Right ventricle myocardium superior (tissue), 1 donor: ENCODE results near the gene UNC119. TPM values are rescaled to one million over a fixed set of nuclear protein-coding genes. Genes with fewer than 3 reads are reported as not detected.

ENCODE experiments used
- ATAC-seq: fragments of 200-7000 bp; cut with Tn5 transposase; one replicate; pipeline ENCODE4 v1.9.1; 2020; ENCODE audit warnings: mild to moderate bottlenecking; ENCODE audit not compliant: poor library complexity
- DNase-seq: peaks from one replicate; pipeline ENCODE4 v3.0.0-alpha.2; 2020
- intact Hi-C: fragments of 100-400 bp; cut with DNase I; formaldehyde crosslinking; loops from one replicate; pipeline ENCODE4 v1.11.2; 2022
- total RNA-seq: library from RNA; stranded (reverse); fragmentation: NEBNext Ultra II Directional; extraction: Animal tissue kit (Norgen Biotek cat#: 25700); gene quantifications from one replicate; pipeline ENCODE4 v1.2.1, GENCODE V29; 2021
- donor health status: DM: no; HTN: yes; CAD: no; lungs with severe emphysema.

The UNC119 gene
- total RNA-seq, 1 donor from 2014 or later = 22.6 TPM

GRCh38 chr17:28509789-28510188 is 42.6 kb downstream of the UNC119 start:
- DNase-seq (peak; percentile 30), ATAC-seq (no peak)
- intact Hi-C loops = no loop called here

DNA sequence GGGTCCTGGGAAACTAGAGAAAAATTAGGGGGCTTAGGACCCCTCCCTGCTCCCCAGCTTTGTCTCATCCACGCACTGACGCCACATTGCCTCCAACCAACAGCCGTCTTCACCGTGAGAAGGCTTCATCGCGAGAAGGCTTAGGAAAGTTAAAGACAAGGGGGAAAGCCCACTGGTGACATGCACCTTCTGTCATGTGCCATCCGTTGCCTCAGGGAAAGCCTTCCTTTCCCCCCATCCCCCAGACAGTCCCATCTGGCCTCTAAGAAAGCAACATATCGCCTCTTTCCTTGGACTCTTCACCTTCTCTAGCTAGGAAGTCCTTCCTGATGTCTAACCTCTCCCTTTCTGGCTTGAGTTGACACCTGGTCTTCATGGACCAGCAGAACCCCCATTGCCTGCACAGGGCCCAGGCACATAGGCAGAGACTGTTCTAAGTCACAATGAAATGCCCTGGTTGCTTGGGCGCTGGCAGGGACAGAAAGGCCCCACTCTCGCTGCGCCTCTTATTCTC is 44.2 kb downstream of the UNC119 start:
- DNase-seq (no peak), ATAC-seq (no peak)
- intact Hi-C loops = no loop called here

DNA sequence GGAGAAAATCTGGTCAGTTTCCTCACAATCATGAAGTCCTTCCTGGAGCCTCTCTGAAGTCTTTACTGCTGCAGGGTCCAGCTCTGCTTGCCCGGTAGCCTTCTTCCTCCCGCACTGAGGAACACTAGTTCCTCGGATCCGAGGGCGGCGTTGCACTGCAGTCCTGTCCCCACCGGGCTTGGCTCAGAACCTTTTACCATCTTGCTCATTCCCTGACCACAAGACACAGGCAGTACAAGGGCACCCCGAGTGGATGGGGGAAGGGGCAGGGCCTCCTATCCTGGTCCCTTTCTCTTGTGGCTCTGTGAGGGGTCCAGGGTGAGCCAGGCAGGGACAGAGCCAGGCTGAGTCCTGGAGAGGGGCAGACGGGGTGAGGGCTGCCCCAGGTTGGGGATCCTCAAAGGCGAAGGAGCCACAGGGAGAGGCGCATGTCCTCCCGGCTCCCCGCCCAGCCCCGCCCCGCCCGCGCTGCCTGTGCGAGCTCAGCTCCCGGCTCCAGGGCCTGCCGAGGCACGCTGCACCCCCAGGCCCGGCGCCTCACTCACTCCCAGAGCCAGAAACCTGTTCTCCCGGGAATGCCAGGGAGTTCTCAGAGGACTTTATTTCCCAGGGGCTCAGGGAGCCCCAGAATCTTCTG is 44.7 kb downstream of the UNC119 start:
- ATAC-seq (no peak), DNase-seq (no peak)
- intact Hi-C loops = no loop called here

- DNase-seq (no peak), ATAC-seq (no peak)
- intact Hi-C loops = no loop called here
Measured at GRCh38 chr17:28506763-28507487, 45.5 kb downstream of the UNC119 start.

DNA sequence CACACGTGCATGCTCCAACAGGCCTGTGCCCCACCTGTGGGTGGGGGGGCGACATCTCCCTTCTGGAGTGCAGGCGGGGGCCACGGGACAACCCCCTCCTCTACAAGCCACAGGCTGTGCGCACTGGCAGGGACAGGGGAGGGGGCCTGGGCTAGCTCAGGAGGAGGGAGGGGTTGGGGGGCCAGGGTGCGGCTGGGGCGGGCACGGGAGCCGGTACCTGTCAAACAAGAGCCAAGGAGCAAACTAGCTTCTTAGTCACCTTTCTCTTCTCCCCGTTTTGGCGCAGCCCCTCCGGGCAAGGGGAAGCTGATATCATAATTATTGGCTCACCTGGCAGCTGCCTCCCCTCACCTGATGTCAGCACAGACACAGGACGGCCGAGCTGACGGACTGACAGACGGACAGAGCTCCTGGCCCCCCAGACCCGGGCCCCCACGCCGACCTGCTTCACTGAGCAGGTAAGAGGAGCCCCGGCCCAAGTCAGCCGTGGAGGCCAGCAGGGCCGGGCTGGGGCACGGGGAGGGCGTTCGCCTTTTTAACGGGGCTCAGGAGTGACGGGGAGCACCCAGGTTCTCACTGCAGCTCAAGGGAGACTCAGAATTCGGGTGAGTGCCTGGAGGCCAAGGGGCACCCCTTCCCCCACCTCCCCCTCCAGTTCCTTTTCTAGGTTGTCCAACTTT is 46.3 kb downstream of the UNC119 start, which contains the start of gene FOXN1:
FOXN1 (plus strand) TSS at position 363 of the 680 bp plus-strand sequence. CDS start 17,622 bp downstream, outside the sequence.
- ATAC-seq = no peak
- intact Hi-C loops = no loop called here
- no peak for DNase-seq

DNA sequence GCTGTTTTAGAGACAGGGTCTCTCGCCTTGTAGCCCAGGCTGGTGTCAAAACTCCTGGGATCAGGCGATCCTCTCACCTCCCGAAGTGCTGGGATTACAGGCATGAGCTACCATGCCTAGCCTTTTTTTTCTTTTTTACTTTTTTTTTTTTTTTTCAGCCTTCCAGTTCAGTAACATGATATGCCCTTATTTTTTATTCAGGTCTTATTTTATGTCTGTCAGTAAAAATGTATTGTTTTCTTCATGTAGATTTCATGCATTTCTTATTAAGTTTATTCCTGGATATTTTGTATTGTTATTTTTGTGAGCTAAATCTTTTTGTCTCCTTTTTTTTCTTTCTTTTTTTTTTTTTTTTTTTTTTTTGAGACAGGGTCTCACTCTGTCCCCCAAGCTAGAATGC is 49.0 kb downstream of the UNC119 start:
- DNase-seq (no peak), ATAC-seq (no peak)
- intact Hi-C loops = no loop called here

- ATAC-seq (no peak), DNase-seq (no peak)
- intact Hi-C loops = no loop called here
Measured at GRCh38 chr17:28501421-28502284, 50.8 kb downstream of the UNC119 start.

- DNase-seq (no peak), ATAC-seq (peak; percentile 31)
- intact Hi-C loops = no loop called here
Measured at GRCh38 chr17:28500712-28501379, 51.6 kb downstream of the UNC119 start.

GRCh38 chr17:28499684-28500357 is 52.6 kb downstream of the UNC119 start:
- DNase-seq = no peak
- intact Hi-C loops = loop anchor here (5.0 kb wide), 1 partner anchor 112 kb away; the partner anchor contains the start of gene RSKR

GRCh38 chr17:28499364-28499664 is 53.1 kb downstream of the UNC119 start:
- ATAC-seq (no peak), DNase-seq (no peak)
- intact Hi-C loops = loop anchor here (5.0 kb wide), 1 partner anchor 113 kb away; the partner anchor contains the start of gene RSKR

More at GRCh38 chr17:28499684-28500357, 52.6 kb downstream of the UNC119 start:
- no peak for ATAC-seq

- DNase-seq (no peak), ATAC-seq (no peak)
- intact Hi-C loops = loop anchor here (5.0 kb wide), 1 partner anchor 113 kb away; the partner anchor contains the start of gene RSKR
Measured at GRCh38 chr17:28498652-28499363, 53.6 kb downstream of the UNC119 start.

DNA sequence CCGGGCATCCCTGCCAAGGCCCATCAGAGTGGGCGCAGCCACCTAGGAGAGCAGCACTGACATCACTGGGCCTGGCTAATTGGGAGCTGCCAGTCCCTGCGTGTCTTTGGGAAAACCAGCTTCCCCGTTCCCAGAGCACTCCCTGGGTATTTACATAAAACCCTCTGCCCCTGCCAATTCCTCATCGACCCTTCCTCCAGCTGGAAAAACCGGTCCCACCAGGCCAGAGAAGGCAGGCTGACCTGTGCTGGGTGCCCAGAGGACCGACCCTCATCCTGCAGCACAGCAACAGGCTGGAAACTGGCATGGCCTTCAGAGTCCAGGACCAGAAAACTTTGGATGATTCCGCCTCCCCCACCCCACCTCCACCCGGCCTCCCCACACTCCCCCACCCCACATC is 54.5 kb downstream of the UNC119 start:
- intact Hi-C loops = loop anchor here (5.0 kb wide), 1 partner anchor 114 kb away; the partner anchor contains the start of gene RSKR
- ATAC-seq (no peak), DNase-seq (no peak)

Other genes starting within 250 kb of the UNC119 start
- gene TMEM97, start 233.4 kb downstream of the UNC119 start, total RNA-seq = 2.0 TPM
- 11.2 TPM for gene IFT20, start 217.2 kb downstream of the UNC119 start, total RNA-seq
- gene TNFAIP1, start 216.9 kb downstream of the UNC119 start, total RNA-seq = 33.8 TPM
- 158 TPM for gene POLDIP2, start 195.1 kb downstream of the UNC119 start, total RNA-seq
- not detected for gene SEBOX, start 187.4 kb downstream of the UNC119 start, total RNA-seq
- 30.2 TPM for gene VTN, start 182.3 kb downstream of the UNC119 start, total RNA-seq
- gene SARM1, start 180.9 kb downstream of the UNC119 start, total RNA-seq = 5.0 TPM
- 6.3 TPM for gene SLC46A1, start 146.4 kb downstream of the UNC119 start, total RNA-seq
- not detected for gene SLC13A2, start 79.0 kb downstream of the UNC119 start, total RNA-seq
- gene FOXN1, start 46.3 kb downstream of the UNC119 start, total RNA-seq = not detected
- 33.4 TPM for gene PIGS, start 18.9 kb upstream of the UNC119 start, total RNA-seq
- 353 TPM for gene ALDOC, start 24.3 kb upstream of the UNC119 start, total RNA-seq
- 1.1 TPM for gene SPAG5, start 46.4 kb upstream of the UNC119 start, total RNA-seq
- 4.8 TPM for gene RSKR, start 61.6 kb upstream of the UNC119 start, total RNA-seq
- gene BLTP2, start 92.5 kb upstream of the UNC119 start, total RNA-seq = 69.2 TPM
- gene SDF2, start 109.3 kb upstream of the UNC119 start, total RNA-seq = 26.4 TPM
- gene SUPT6H, start 109.6 kb upstream of the UNC119 start, total RNA-seq = 38.8 TPM
- 1.3 TPM for gene PROCA1, start 159.3 kb upstream of the UNC119 start, total RNA-seq
- 14.5 TPM for gene RAB34, start 165.2 kb upstream of the UNC119 start, total RNA-seq
- 858 TPM for gene RPL23A, start 167.4 kb upstream of the UNC119 start, total RNA-seq
- gene TLCD1, start 173.6 kb upstream of the UNC119 start, total RNA-seq = 1.9 TPM
- 0.30 TPM for gene NEK8, start 176.2 kb upstream of the UNC119 start, total RNA-seq
- gene TRAF4, start 191.4 kb upstream of the UNC119 start, total RNA-seq = 2.4 TPM